HEK293T (cell line): ENCODE results near the gene GORASP2.
A peak's percentile ranks its signal among the peaks of the same experiment; 100 is the strongest.

Experiments used
- CTCF ChIA-PET: fragments of 350-600 bp; formaldehyde crosslinking; extraction: SDS; loops from one replicate; lab custom pipeline; 2021; ENCODE audit warnings: antibody characterized with exemption, inconsistent platforms; lab: Yijun Ruan, JAX
- POLR2A ChIA-PET: fragments of 350-600 bp; formaldehyde crosslinking; extraction: SDS; loops from one replicate; lab custom pipeline; 2020; ENCODE audit warnings: antibody characterized with exemption, inconsistent platforms; lab: Yijun Ruan, JAX
- DNase-seq: peaks from one replicate; pipeline ENCODE4 v3.0.0; 2012; ENCODE audit warnings: mixed read lengths; ENCODE audit errors: extremely low spot score
- ARNT ChIP-seq: fragments of 450-650 bp; IDR thresholded peaks from 2 replicates; pipeline ENCODE4 v1.6.1; 2017; ENCODE audit warnings: mild to moderate bottlenecking
- BHLHE40 ChIP-seq: fragments of 450-650 bp; IDR thresholded peaks from 2 replicates; pipeline ENCODE4 v1.6.1; 2016; ENCODE audit warnings: mild to moderate bottlenecking, moderate library complexity, borderline replicate concordance
- CTBP1 ChIP-seq: fragments of 450-650 bp; IDR thresholded peaks from 2 replicates; pipeline ENCODE4 v1.6.1; 2016; ENCODE audit warnings: borderline replicate concordance
- ELF4 ChIP-seq: fragments of 450-650 bp; IDR thresholded peaks from 2 replicates; pipeline ENCODE4 v1.6.1; 2017; ENCODE audit warnings: antibody characterized with exemption
- FOXA1 ChIP-seq: fragments of 450-650 bp; IDR thresholded peaks from 2 replicates; pipeline ENCODE4 v1.6.1; 2016; ENCODE audit warnings: mild to moderate bottlenecking
- FOXK2 ChIP-seq: fragments of 450-650 bp; IDR thresholded peaks from 2 replicates; pipeline ENCODE4 v1.6.1; 2016; ENCODE audit warnings: mild to moderate bottlenecking
- FOXM1 ChIP-seq: fragments of 450-650 bp; IDR thresholded peaks from 2 replicates; pipeline ENCODE4 v1.6.1; 2017; ENCODE audit warnings: mild to moderate bottlenecking, borderline replicate concordance
- HDGF ChIP-seq: fragments of 450-650 bp; IDR thresholded peaks from 2 replicates; pipeline ENCODE4 v1.6.1; 2017; ENCODE audit warnings: antibody characterized with exemption, borderline replicate concordance
- L3MBTL2 ChIP-seq: fragments of 450-650 bp; conservative IDR thresholded peaks from 2 replicates; pipeline ENCODE4 v1.6.1; 2016; ENCODE audit warnings: mild to moderate bottlenecking
- LEF1 ChIP-seq: fragments of 450-650 bp; IDR thresholded peaks from 2 replicates; pipeline ENCODE4 v1.6.1; 2017; ENCODE audit warnings: mild to moderate bottlenecking, borderline replicate concordance
- NFRKB ChIP-seq: fragments of 450-650 bp; IDR thresholded peaks from 2 replicates; pipeline ENCODE4 v1.6.1; 2016; ENCODE audit warnings: mild to moderate bottlenecking, moderate library complexity
- SP1 ChIP-seq: fragments of 450-650 bp; IDR thresholded peaks from 2 replicates; pipeline ENCODE4 v1.6.1; 2017
- SUZ12 ChIP-seq: fragments of 450-650 bp; IDR thresholded peaks from 2 replicates; pipeline ENCODE4 v1.6.1; 2016; ENCODE audit warnings: mild to moderate bottlenecking
- TARDBP ChIP-seq: fragments of 450-650 bp; IDR thresholded peaks from 2 replicates; pipeline ENCODE4 v1.6.1; 2016
- ZNF384 ChIP-seq: fragments of 450-650 bp; IDR thresholded peaks from 2 replicates; pipeline ENCODE4 v1.6.1; 2016
- TF ChIP-seq, protein P1 (sequence below): fragments of 450-650 bp; IDR thresholded peaks from 2 replicates; pipeline ENCODE4 v1.6.1; 2016

The GORASP2 gene

DNA sequence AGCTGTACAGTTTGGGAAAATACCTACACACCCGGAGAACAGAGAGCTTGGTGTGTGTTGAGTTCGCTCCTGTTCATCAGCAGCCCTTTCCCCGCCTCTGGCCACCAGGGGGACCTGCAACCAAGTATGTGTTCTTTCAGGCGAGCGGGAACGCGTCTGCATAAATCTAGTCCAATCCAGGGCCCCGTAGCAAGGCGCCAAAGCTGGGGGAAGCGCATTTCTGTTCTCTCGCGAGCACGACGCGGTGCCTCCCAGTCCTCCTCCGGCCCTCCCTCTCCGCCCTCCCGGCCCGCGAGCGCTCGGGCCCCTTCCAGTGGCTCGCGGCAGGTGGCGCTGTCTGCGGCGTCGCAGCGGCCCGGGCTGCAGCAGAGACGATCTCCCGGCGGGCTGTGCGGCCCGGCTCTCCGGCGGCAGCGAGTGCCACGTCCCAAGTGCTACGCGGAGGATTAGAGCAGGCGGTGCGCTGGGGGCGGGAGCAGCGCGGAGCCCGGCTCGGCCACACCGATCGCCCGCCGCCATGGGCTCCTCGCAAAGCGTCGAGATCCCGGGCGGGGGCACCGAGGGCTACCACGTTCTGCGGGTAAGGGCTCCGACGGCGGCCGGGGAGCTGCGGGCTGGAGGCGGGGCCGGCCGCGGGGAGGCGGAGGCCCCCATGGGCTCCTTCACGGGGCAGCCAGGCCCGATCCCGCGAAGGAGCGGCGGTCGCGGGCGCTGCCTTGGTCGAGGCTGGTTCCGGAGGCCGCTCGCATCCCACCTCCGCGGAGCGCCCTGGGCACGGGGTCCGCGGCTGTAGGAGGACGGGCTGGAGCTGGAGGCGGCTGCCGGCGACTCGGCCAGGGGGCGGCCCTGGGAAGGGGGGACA, at the start of gene GORASP2:
Gene GORASP2, plus strand, starts transcription at position 430 of the 862 bp plus-strand sequence. Its CDS starts 88 bp downstream, at position 518.
- POLR2A ChIA-PET, result interaction anchor here (0.7 to 2.3 kb wide), 11 partner anchors 11 to 1173 kb away, joined by 3 to 7 read pairs (median 4); no protein-coding TSS in a partner anchor
- CTCF ChIA-PET, result interaction anchor here (0.6 to 1.3 kb wide), 17 partner anchors 9 to 1915 kb away, joined by 3 to 6 read pairs (median 3); partner anchors contain the start of genes DCAF17 and METTL8
- peak; percentile 96 for DNase-seq
- no peak for TF ChIP-seq CTBP1
- TF ChIP-seq L3MBTL2, result peak; percentile 81

DNA sequence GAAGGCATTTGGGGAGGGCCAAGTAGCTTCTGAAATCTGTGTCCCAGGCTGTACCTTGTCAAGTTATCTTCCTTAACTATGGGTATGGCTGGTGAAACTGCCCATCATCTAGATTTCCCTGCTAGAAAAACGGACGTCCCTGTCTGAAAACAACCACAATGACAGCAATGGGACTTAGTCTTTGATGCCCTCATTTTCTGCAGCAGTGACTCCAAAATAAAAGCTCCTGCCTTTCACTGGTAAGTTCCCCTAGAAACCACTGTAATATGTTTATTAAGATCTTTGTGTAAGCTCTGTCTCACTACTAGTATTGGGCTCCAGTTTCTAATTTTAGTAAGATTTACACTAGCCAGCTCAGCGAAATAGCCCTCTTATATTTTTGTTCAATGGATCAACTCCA, 47.2 kb upstream of the GORASP2 start:
- POLR2A ChIA-PET, result no interaction called here
- TF ChIP-seq HDGF (no peak), LEF1 (no peak), TARDBP (no peak), FOXK2 (no peak), ARNT (no peak), L3MBTL2 (no peak), CTBP1 (no peak), NFRKB (no peak), ELF4 (no peak), FOXM1 (no peak), ZNF384 (no peak), SUZ12 (no peak), SP1 (no peak), BHLHE40 (no peak), FOXA1 (no peak)
- TF ChIP-seq, protein P1, sequence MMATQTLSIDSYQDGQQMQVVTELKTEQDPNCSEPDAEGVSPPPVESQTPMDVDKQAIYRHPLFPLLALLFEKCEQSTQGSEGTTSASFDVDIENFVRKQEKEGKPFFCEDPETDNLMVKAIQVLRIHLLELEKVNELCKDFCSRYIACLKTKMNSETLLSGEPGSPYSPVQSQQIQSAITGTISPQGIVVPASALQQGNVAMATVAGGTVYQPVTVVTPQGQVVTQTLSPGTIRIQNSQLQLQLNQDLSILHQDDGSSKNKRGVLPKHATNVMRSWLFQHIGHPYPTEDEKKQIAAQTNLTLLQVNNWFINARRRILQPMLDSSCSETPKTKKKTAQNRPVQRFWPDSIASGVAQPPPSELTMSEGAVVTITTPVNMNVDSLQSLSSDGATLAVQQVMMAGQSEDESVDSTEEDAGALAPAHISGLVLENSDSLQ, result no peak
- DNase-seq, result no peak
- CTCF ChIA-PET, result interaction anchor here (2.7 kb wide), 1 partner anchor 8 kb away, joined by 7 read pairs; no protein-coding TSS in a partner anchor

DNA sequence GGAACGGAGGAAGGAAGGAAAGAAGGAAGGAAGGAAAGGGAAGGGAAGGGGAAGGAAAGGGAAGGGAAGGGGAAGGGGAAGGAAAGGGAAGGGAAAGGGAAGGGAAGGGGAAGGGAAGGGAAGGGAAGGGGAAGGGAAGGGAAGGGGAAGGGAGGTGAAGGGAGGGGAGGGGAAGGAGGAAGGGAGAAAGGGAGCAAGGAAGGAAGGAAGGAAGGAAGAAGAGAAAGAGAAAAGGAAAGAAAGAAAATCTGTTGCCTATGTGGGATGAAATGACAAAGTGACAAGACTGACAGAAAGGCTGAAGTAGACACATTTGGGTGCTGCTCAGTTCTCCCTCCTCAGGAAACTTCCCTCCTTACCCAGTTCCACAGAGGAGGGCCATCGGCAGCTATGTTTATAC, 46.3 kb upstream of the GORASP2 start:
- POLR2A ChIA-PET, result no interaction called here
- no peak for DNase-seq
- CTCF ChIA-PET, result interaction anchor here (2.7 kb wide), 1 partner anchor 9 kb away, joined by 7 read pairs; no protein-coding TSS in a partner anchor
- TF ChIP-seq ZNF384 (no peak), SP1 (no peak), LEF1 (no peak), FOXM1 (no peak), FOXK2 (no peak), FOXA1 (no peak), L3MBTL2 (no peak), ELF4 (no peak), CTBP1 (no peak), NFRKB (no peak), ARNT (no peak), SUZ12 (no peak), HDGF (no peak), TARDBP (no peak), BHLHE40 (no peak)
- TF ChIP-seq, protein P1, result no peak

DNA sequence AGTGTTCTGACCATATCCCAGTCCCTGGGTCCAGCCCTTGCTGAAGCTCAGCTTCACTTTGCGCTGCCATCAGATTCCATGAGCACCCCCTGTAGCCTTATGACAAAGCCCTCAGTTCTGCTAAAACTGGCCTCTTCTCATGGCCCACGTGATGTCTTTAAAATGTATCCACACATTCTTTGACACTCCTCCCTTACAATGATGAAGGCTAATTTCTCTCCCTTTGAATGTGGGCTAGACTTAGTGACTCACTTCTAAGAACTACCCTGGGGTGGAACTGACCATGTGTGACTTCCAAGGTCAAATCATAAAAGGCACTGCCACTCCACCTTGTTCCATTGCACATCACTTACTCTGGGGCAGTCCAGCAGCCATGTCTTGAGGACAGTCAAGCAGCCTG, 45.4 kb upstream of the GORASP2 start:
- TF ChIP-seq SUZ12, result no peak
- no peak for TF ChIP-seq BHLHE40
- no peak for TF ChIP-seq HDGF
- no peak for TF ChIP-seq TARDBP
- TF ChIP-seq LEF1, result no peak
- no peak for TF ChIP-seq SP1
- TF ChIP-seq ELF4, result no peak
- TF ChIP-seq, protein P1, result no peak
- no peak for TF ChIP-seq CTBP1
- TF ChIP-seq L3MBTL2, result no peak
- TF ChIP-seq FOXA1, result no peak
- no peak for TF ChIP-seq NFRKB
- no peak for TF ChIP-seq FOXM1
- no peak for TF ChIP-seq ARNT
- TF ChIP-seq ZNF384, result no peak
- CTCF ChIA-PET, result interaction anchor here (0.7 to 2.7 kb wide), 2 partner anchors 10 kb away, joined by 4 to 7 read pairs; no protein-coding TSS in a partner anchor

DNA sequence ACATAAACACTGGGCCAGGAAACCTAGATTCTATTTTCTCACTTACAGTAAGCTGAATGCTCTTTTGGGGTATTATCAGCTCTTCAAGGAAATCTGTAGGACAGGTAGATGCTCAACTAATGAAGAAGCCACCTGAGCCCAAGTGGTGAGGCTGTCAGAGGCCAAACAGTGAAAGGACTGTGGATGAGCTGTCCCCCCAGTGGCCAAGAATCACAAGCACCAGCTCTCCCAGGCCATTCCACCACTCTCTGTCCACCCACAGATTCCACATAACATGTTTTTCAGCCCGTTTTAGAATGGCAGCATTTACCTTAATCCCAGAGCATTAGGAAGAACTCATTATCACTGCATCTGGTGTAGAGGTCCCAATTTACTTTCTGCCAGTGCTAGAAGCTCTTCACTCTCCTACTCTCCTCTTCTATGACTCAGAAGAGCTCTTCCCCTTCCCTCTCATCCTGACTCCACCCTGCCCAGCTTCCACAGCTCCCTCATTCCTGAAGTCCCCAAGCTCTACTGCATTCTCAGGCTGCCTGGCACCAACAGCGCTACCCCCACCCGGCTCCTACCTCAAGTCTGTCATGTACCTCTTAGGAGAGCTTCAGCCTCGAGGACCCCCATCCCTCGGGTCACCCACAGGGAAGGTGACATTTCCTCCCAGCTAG, 43.8 kb upstream of the GORASP2 start:
- ChIA-PET POLR2A (no interaction called here), CTCF (interaction anchor here (0.9 to 1.4 kb wide), 2 partner anchors 11 to 12 kb away, joined by 3 read pairs; no protein-coding TSS in a partner anchor)
- no peak for DNase-seq
- TF ChIP-seq, protein P1, result no peak
- no peak for TF ChIP-seq FOXA1
- TF ChIP-seq HDGF, result no peak
- TF ChIP-seq ELF4, result no peak
- no peak for TF ChIP-seq SUZ12
- TF ChIP-seq ZNF384, result no peak
- TF ChIP-seq TARDBP, result no peak
- no peak for TF ChIP-seq NFRKB
- TF ChIP-seq ARNT, result no peak
- no peak for TF ChIP-seq LEF1

More for the DNA sequence above, 45.4 kb upstream of the GORASP2 start:
- POLR2A ChIA-PET, result no interaction called here
- DNase-seq, result no peak
